Small intestine (tissue), 7 donors: ENCODE data around the gene STAT3. TPM values are rescaled to one million over a fixed set of nuclear protein-coding genes. Genes with fewer than 3 reads are reported as not detected.
A peak's percentile ranks its signal among the peaks of the same experiment; 100 is the strongest.
"Not testable (repeated sequence)": the region's sequence is repeated elsewhere in the genome, so short reads cannot be mapped to it uniquely, and the experiment has no call there.

ENCODE experiments used
- DNase-seq, 2 donors: peaks; one replicate each; pipeline versions ENCODE4 v3.0.0 to v3.0.0-alpha.2; 2013
- FAIRE-seq: peaks from 2 replicates; lab custom pipeline; 2012; peaks lifted over from hg19 to GRCh38; lab: Jason Lieb, UNC
- H3K27ac ChIP-seq, 3 donors: one replicate each; pipeline ENCODE4 v1.5.1; 2013; ENCODE audit warnings: low read length in 2 of 3, mild to moderate bottlenecking in 2 of 3, control low read depth in 1 of 3, inconsistent platforms in 1 of 3, low read depth in 1 of 3, moderate library complexity in 1 of 3
- H3K27me3 ChIP-seq, 3 donors: one replicate each; pipeline ENCODE4 v1.6.1; 2013; ENCODE audit warnings: low read length in 3 of 3, inconsistent platforms in 1 of 3; ENCODE audit not compliant: control insufficient read depth in 3 of 3, insufficient read depth in 3 of 3
- H3K36me3 ChIP-seq, 3 donors: one replicate each; pipeline ENCODE4 v1.6.1; 2013; ENCODE audit warnings: low read length in 3 of 3, inconsistent platforms in 1 of 3, low read depth in 1 of 3, mild to moderate bottlenecking in 1 of 3, moderate library complexity in 1 of 3; ENCODE audit not compliant: control insufficient read depth in 3 of 3, insufficient read depth in 2 of 3
- H3K4me1 ChIP-seq, 3 donors: one replicate each; pipeline ENCODE4 v1.6.1; 2013; ENCODE audit warnings: low read length in 2 of 3, inconsistent platforms in 1 of 3, low read depth in 1 of 3, mild to moderate bottlenecking in 1 of 3, moderate library complexity in 1 of 3; ENCODE audit not compliant: control insufficient read depth in 3 of 3, insufficient read depth in 2 of 3
- H3K4me3 ChIP-seq, 3 donors: one replicate each; pipeline ENCODE4 v1.5.1; 2013; ENCODE audit warnings: low read length in 3 of 3, control low read depth in 1 of 3, inconsistent platforms in 1 of 3, low read depth in 1 of 3, mild to moderate bottlenecking in 1 of 3, moderate library complexity in 1 of 3
- H3K9me3 ChIP-seq, 2 donors: one replicate each; pipeline ENCODE4 v1.6.1; 2013; ENCODE audit warnings: low read depth in 1 of 2, low read length in 1 of 2; ENCODE audit not compliant: control insufficient read depth in 2 of 2, insufficient read depth in 1 of 2
- WGBS, 3 donors: extraction: QIAGEN DNeasy Blood & Tissue Kit; methylation state at CpG; one replicate each; pipeline ENCODE4 v1.1.7; 2013; 5-methylcytosine and 5-hydroxymethylcytosine counted together
- polyA plus RNA-seq, 4 donors: library from polyadenylated mRNA; stranded (reverse) in 3 of 4; unstranded in 1 of 4; fragments of 200-250 nt in 3 of 4; fragments of 120-200 nt in 1 of 4; gene quantifications; one replicate each; pipeline versions ENCODE4 v1.2.1 to v1.2.3, GENCODE V29; 2013
- donor health status: healthy with polysubstance abuse.
- donor health status: control.
- donor health status: control.
- donor health status: Bipolar disorder and iron deficiency.
- donor health status: healthy.

Gene STAT3
- polyA plus RNA-seq, 4 donors = 49.0 to 132 (median 66.1) TPM

DNA sequence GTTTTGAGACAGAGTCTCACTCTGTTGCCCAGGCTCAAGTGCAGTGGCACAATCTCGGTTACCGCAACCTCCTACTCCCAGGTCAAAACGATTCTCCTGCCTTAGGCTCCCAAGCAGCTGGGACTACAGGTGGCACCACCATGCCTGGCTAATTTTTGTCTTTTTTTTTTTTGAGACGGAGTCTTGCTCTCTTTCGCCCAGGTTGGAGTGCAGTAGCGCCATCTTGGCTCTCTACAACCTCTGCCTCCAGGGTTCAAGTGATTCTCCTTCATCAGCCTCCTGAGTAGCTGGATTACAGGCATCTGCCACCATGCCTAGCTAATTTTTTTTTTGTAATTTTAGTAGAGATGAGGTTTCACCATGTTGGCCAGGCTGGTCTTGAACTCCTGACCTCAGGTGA lies 70.3 kb downstream of the STAT3 start:
- FAIRE-seq = not testable (repeated sequence)
- H3K4me1 ChIP-seq = peaks cover 0 to 70% (median 5%) of the 10 kb centered on the region in 3 donors

GRCh38 chr17:42317266-42317845 lies 70.9 kb downstream of the STAT3 start:
- Histone ChIP-seq H3K4me3 (no peak overlapping the region), H3K27me3 (no peaks in the 10 kb centered on the region), H3K27ac (peak overlapping the region in 1 of 3 donors; percentile 54), H3K36me3 (peaks cover 21 to 82% (median 27%) of the 10 kb centered on the region in 3 donors), H3K4me1 (peaks cover 0 to 76% (median 10%) of the 10 kb centered on the region in 3 donors), H3K9me3 (no peaks in the 10 kb centered on the region)
- DNase-seq (peak in 1 of 2 donors; percentile 71), FAIRE-seq (no peak)
- 46 to 65% (median 46%) methylated on average over 5 of the region's 5 CpGs for whole genome bisulfite sequencing, 3 donors

More for the DNA sequence above, 70.3 kb downstream of the STAT3 start:
- DNase-seq, H3K4me3 ChIP-seq, H3K27me3 ChIP-seq, H3K9me3 ChIP-seq: not testable (repeated sequence)
- 93 to 95% (median 94%) methylated on average over 6 of the region's 6 CpGs for WGBS, 3 donors
- Histone ChIP-seq H3K27ac (peak overlapping the region in 1 of 3 donors; percentile 54), H3K36me3 (peaks cover 22 to 86% (median 27%) of the 10 kb centered on the region in 3 donors)

DNA sequence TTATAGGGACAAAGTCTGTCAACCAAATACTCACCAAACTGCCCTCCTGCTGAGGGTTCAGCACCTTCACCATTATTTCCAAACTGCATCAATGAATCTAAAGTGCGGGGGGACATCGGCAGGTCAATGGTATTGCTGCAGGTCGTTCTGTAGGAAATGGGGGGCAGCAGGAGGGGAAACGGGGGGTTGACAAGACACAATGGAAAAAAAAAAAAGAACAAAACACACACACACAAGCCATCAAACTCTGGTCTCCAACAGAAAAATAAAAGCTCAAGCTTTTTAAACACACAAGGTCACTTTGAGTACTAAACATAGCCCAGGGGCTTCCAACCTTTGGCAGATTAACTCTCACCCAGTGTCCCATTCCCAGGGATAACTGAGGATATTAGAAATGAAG lies 71.5 kb downstream of the STAT3 start:
- H3K4me3 ChIP-seq = peak overlapping the region in 1 of 3 donors; percentile 8
- peaks cover 0 to 81% (median 10%) of the 10 kb centered on the region in 3 donors for H3K4me1 ChIP-seq
- peaks cover 17 to 81% (median 27%) of the 10 kb centered on the region in 3 donors for H3K36me3 ChIP-seq
- no peaks in the 10 kb centered on the region for H3K27me3 ChIP-seq
- DNase-seq (no peak), FAIRE-seq (no peak)
- WGBS, 3 donors = 80 to 91% (median 88%) methylated on average over 4 of the region's 4 CpGs
- peak overlapping the region in 1 of 3 donors; percentile 54 for H3K27ac ChIP-seq
- no peaks in the 10 kb centered on the region for H3K9me3 ChIP-seq

GRCh38 chr17:42315402-42316156 lies 72.7 kb downstream of the STAT3 start:
- H3K27ac ChIP-seq = peak overlapping the region in 2 of 3 donors; percentile 47 to 95
- peaks cover 17 to 78% (median 24%) of the 10 kb centered on the region in 3 donors for H3K36me3 ChIP-seq
- no peak for DNase-seq
- WGBS, 3 donors = 75 to 90% (median 88%) methylated on average over 10 of the region's 10 CpGs
- H3K27me3 ChIP-seq = no peaks in the 10 kb centered on the region
- peaks cover 0 to 92% (median 10%) of the 10 kb centered on the region in 3 donors for H3K4me1 ChIP-seq
- no peak overlapping the region for H3K4me3 ChIP-seq
- no peaks in the 10 kb centered on the region for H3K9me3 ChIP-seq
- no peak for FAIRE-seq

- no peak overlapping the region for H3K4me3 ChIP-seq
- H3K4me1 ChIP-seq = peaks cover 0 to 95% (median 10%) of the 10 kb centered on the region in 3 donors
- peaks cover 12 to 77% (median 22%) of the 10 kb centered on the region in 3 donors for H3K36me3 ChIP-seq
- DNase-seq = peak in 1 of 2 donors; percentile 94
- peak overlapping the region in 1 of 3 donors; percentile 95 for H3K27ac ChIP-seq
- 68 to 79% (median 75%) methylated on average over 14 of the region's 14 CpGs for WGBS, 3 donors
- no peaks in the 10 kb centered on the region for H3K9me3 ChIP-seq
- H3K27me3 ChIP-seq = no peaks in the 10 kb centered on the region
- FAIRE-seq = no peak
Observed at GRCh38 chr17:42313773-42314566, 74.3 kb downstream of the STAT3 start.

DNA sequence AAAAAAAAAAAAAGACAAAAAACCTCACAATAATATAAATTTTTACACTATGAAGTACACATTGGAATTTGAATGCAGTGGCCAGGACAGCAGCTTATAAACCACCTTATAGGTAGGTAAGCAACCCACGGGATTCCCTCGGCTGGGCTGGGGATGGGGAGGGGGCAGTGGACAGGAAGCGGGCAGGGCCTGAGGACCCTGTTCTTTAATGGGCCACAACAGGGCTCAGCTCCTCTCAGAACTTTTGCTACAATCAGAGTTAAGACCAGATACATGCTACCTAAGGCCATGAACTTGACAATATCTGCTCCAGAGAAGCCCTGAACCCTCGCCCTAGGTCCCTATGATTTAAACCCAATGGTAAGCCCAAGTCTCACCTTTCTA lies 74.9 kb downstream of the STAT3 start:
- no peak for FAIRE-seq
- WGBS, 3 donors = 90 to 95% (median 93%) methylated on average over 4 of the region's 4 CpGs
- peaks cover 8 to 77% (median 20%) of the 10 kb centered on the region in 3 donors for H3K36me3 ChIP-seq

DNA sequence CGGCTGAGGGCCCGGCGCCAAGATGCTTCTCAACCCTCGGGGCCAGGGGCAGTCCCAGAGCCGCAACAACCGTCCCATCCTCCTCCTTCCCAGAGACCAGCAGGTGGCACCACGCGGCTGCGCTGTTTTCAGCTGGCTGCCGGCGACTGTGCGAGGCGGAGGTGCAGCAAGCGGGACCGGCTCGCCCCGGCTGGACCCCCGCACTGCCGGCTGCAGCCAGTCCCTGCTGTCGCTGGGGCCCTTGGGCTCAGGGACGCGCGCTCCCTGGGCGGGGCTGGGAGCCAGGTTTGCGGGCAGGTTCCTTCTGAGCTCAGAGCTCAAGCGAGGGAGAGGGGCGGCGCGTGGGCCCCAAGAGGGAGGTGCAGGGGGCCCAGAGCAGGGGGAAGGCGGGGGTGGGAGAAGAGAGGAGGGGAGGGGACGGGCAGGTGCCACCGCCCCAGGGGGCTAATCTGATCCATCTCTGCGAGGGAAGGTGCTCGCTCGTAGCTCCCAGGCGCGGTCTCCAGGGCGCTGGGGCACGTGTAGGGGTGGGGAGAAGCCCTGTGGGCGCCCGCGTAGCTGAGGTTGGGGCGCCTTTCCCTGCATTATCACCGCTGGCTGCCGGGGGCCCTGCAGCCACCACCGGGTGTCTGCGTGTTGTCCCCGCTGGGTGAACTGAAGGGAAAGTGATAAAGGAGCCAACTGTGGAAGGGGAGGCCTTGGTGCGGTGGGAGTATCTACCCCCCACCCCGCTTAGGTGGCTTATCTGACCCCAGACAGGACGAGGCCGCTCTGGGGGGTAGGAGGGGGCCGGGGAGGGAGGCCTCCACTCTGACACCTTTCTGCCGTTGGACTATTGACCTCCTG lies 75.7 kb downstream of the STAT3 start:
- FAIRE-seq = no peak
- peak; percentile 68 to 96 for DNase-seq
- WGBS, 3 donors = 7 to 16% (median 9%) methylated on average over 45 to 54 of the region's 54 CpGs
- Histone ChIP-seq H3K9me3 (no peaks in the 10 kb centered on the region), H3K4me1 (peaks cover 0 to 94% (median 10%) of the 10 kb centered on the region in 3 donors), H3K36me3 (peaks cover 2 to 79% (median 20%) of the 10 kb centered on the region in 3 donors), H3K27me3 (no peaks in the 10 kb centered on the region), H3K4me3 (peak overlapping the region in 1 of 3 donors; percentile 20), H3K27ac (peak overlapping the region in 2 of 3 donors; percentile 36 to 95)

More for the DNA sequence above, 74.9 kb downstream of the STAT3 start:
- Histone ChIP-seq H3K4me3 (no peak overlapping the region), H3K4me1 (peaks cover 0 to 95% (median 10%) of the 10 kb centered on the region in 3 donors), H3K27me3 (no peaks in the 10 kb centered on the region), H3K9me3 (no peaks in the 10 kb centered on the region), H3K27ac (peak overlapping the region in 1 of 3 donors; percentile 95)
- peak in 1 of 2 donors; percentile 46 for DNase-seq
